BJ (cell line): Measurements from ENCODE around the gene BHLHE40. TPM values are rescaled to one million over a fixed set of nuclear protein-coding genes. Genes with fewer than 3 reads are reported as not detected.

Experiments
- CTCF ChIA-PET: fragments of 350-600 bp; formaldehyde crosslinking; extraction: SDS; loops from one replicate; lab custom pipeline; 2021; ENCODE audit warnings: antibody characterized with exemption, inconsistent platforms; lab: Yijun Ruan, JAX
- POLR2A ChIA-PET: fragments of 300-600 bp; sonication (Branson Sonifier 250); formaldehyde crosslinking; extraction: SDS; loops from one replicate; lab custom pipeline; 2021; ENCODE audit warnings: antibody characterized with exemption; lab: Charles Lee
- DNase-seq: peaks from one replicate; pipeline ENCODE4 v3.0.0-alpha.2; 2011; ENCODE audit warnings: low read depth
- H3K27me3 ChIP-seq: 2 replicates; pipeline ENCODE4 v1.6.0; 2011; ENCODE audit warnings: low read length; ENCODE audit not compliant: control insufficient read depth, insufficient read depth
- H3K36me3 ChIP-seq: 2 replicates; pipeline ENCODE4 v1.5.1; 2011; ENCODE audit warnings: low read length; ENCODE audit not compliant: control insufficient read depth, insufficient read depth
- H3K4me3 ChIP-seq: 2 replicates; pipeline ENCODE4 v1.5.1; 2011; ENCODE audit warnings: low read depth, mild to moderate bottlenecking, control low read depth, low read length
- CTCF ChIP-seq: IDR thresholded peaks from 2 replicates; pipeline ENCODE4 v1.5.1; 2011; ENCODE audit warnings: low read depth, mild to moderate bottlenecking, control low read depth, inconsistent platforms, low read length, moderate library complexity; ENCODE audit not compliant: insufficient read depth
- polyA plus RNA-seq: library from polyadenylated mRNA; depleted of rRNA; stranded (reverse); fragments of >200 nt; gene quantifications from 2 replicates; pipeline ENCODE4 v1.2.3, GENCODE V29; 2011

BHLHE40 gene
- polyA plus RNA-seq, 1 experiment: 18.8 TPM

GRCh38 chr3:5005367-5005766, 26.1 kb downstream of the BHLHE40 start:
- POLR2A ChIA-PET: no interaction called here
- no peak for TF ChIP-seq CTCF

GRCh38 chr3:5006755-5007202, 27.5 kb downstream of the BHLHE40 start:
- Histone ChIP-seq H3K27me3 (no peaks in the 10 kb centered on the region), H3K4me3 (no peak overlapping the region), H3K36me3 (no peaks in the 10 kb centered on the region)
- DNase-seq: no peak
- POLR2A ChIA-PET: no interaction called here
- CTCF ChIA-PET: no interaction called here
- no peak for TF ChIP-seq CTCF

More at GRCh38 chr3:5005367-5005766, 26.1 kb downstream of the BHLHE40 start:
- CTCF ChIA-PET: no interaction called here
- Histone ChIP-seq H3K36me3 (no peaks in the 10 kb centered on the region), H3K4me3 (no peak overlapping the region), H3K27me3 (no peaks in the 10 kb centered on the region)
- DNase-seq: no peak

- H3K36me3 ChIP-seq: no peaks in the 10 kb centered on the region
- ChIA-PET POLR2A (no interaction called here), CTCF (no interaction called here)
- DNase-seq: no peak
- no peak for TF ChIP-seq CTCF
- no peak overlapping the region for H3K4me3 ChIP-seq
- no peaks in the 10 kb centered on the region for H3K27me3 ChIP-seq
These were observed 28.6 kb downstream of the BHLHE40 start for GRCh38 chr3:5007873-5008272.

- TF ChIP-seq CTCF: no peak
- H3K27me3 ChIP-seq: no peaks in the 10 kb centered on the region
- ChIA-PET POLR2A (no interaction called here), CTCF (interaction anchor here (1.4 kb wide), 1 partner anchor 298 kb away, joined by 3 read pairs; no protein-coding TSS in a partner anchor)
- no peak for DNase-seq
- no peaks in the 10 kb centered on the region for H3K36me3 ChIP-seq
- H3K4me3 ChIP-seq: no peak overlapping the region
These were observed 30.4 kb downstream of the BHLHE40 start for GRCh38 chr3:5009506-5010109.

- DNase-seq: no peak
- H3K4me3 ChIP-seq: no peak overlapping the region
- no peak for TF ChIP-seq CTCF
- no peaks in the 10 kb centered on the region for H3K36me3 ChIP-seq
- CTCF ChIA-PET: interaction anchor here (1.4 kb wide), 1 partner anchor 299 kb away, joined by 3 read pairs; no protein-coding TSS in a partner anchor
- no peaks in the 10 kb centered on the region for H3K27me3 ChIP-seq
- POLR2A ChIA-PET: no interaction called here
These were observed 30.9 kb downstream of the BHLHE40 start for GRCh38 chr3:5010140-5010539.
